Head of caudate nucleus (tissue), 42 donors: ENCODE data around the gene LAMB3.

ENCODE experiments used
- DNase-seq, 42 donors: peaks; one replicate each; pipeline versions ENCODE4 v3.0.0 to v3.0.0-alpha.2; 2020 to 2021; ENCODE audit warnings: mixed read lengths in 7 of 42
- intact Hi-C: fragments of 100-400 bp; cut with DNase I; formaldehyde crosslinking; loops from one replicate; pipeline ENCODE4 v1.15.0; 2022

LAMB3 gene

GRCh38 chr1:209622841-209623829 lies 29.1 kb downstream of the LAMB3 start:
- peak in 5 of 42 donors; percentile 24 to 70 (median 45) for DNase-seq
- intact Hi-C loops: no loop called here

- no peak for DNase-seq
- intact Hi-C loops: no loop called here
Observed at GRCh38 chr1:209621741-209622655, 30.2 kb downstream of the LAMB3 start.

DNA sequence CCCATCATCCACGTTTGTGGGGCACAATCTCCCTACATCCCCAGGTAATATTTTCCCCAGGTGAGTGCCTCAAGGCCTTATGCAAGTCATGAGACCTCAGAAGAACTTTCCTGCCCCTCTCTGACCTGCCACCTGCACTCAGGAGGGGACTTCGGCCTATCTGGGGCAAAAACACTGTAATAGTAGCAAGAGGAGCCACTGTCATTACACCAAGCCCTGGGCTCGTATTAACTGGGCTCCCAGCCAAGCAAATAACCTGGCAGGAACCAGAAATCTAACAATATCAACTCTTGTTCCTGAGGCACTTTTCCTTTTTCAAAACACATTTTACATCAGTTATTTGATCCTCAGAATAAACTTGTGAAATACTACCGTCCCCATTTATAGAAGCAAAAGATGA lies 30.9 kb downstream of the LAMB3 start:
- intact Hi-C loops: no loop called here
- DNase-seq: peak in 1 of 42 donors; percentile 17

GRCh38 chr1:209620487-209620884 lies 31.7 kb downstream of the LAMB3 start:
- intact Hi-C loops: no loop called here
- DNase-seq: peak in 1 of 42 donors; percentile 11

DNA sequence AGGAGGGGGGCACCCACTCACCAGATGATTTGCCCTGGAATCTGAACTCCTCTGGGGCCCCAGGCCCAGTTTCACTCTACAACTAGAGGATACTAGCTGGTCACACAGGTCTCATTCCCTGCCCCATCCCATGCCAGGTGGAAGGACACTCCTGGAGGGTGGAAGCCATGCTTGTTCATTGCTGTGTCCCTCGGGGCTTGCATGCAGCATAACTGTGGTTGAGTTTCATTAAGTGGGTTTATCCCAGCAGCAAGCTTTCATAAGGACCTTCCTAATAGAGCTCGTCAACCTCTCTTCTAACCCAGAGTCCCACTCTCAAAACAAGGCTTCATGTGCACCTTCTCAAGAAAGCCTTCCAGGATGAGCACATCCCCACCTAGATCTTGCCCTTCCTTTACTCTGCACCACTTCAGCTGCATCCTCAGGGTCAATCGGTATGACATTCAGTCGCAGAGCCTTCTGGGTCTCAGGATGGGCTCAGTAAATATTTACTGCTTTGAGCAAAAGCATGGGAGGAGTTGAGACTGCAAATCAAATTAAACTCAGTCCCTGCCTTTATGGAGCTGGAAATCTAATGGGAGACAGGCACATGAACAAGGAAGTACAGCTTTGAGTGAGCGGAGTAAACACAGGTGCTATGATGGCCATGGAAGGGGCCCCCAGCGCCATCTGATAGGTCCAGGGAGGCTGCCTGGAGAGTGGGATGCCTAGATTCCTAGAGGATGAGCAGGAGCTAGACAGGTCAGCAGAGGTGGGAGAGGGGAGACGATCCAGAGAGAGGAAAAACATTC lies 32.3 kb downstream of the LAMB3 start:
- DNase-seq: peak in 1 of 42 donors; percentile 25
- intact Hi-C loops: no loop called here

GRCh38 chr1:209618756-209619420 lies 33.3 kb downstream of the LAMB3 start:
- peak; percentile 68 to 98 (median 87) for DNase-seq

DNA sequence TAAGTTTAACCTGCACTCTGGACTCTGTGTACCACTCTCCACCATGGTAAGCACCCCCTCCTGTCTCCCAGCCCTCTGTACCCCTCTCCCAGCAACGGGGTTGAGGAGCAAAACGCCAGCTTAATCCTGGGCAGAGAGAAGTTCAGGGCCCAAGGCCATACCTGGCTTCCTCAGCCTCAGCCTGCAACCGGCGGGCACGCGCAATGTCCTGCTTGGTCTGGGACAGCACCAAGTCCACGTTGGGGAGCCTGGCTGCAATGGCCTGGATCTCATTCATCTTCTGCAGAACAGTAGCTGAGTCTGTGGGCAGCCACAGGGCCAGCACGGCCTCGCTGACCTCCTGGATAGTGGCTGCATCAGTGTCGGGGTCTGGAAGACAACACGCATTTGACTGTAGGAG lies 33.9 kb downstream of the LAMB3 start:
- intact Hi-C loops: no loop called here
- DNase-seq: no peak

More at GRCh38 chr1:209618756-209619420, 33.3 kb downstream of the LAMB3 start:
- intact Hi-C loops: no loop called here

DNA sequence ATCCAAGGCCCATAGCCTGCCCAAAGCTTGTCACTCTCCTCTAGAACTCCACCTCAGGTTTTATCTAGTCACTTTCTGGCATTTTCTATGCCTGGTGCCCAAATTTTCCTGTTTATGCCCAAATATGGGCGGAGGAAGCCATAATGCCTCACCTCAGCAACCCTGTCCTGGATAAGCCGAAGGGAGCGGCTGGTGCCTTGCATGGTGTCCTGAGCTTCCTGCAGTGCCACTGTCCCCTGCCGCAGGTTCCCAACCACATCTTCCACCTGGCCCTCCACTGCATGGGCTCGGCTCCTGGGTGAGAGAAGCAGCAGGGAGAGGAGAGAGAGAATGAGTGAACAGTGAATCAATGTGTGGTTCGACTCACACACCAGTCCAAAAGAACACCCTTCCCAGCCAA lies 34.5 kb downstream of the LAMB3 start:
- intact Hi-C loops: no loop called here
- peak in 1 of 42 donors; percentile 28 for DNase-seq

- peak in 1 of 42 donors; percentile 26 for DNase-seq
- intact Hi-C loops: no loop called here
Observed at GRCh38 chr1:209617047-209617673, 35.1 kb downstream of the LAMB3 start.

DNA sequence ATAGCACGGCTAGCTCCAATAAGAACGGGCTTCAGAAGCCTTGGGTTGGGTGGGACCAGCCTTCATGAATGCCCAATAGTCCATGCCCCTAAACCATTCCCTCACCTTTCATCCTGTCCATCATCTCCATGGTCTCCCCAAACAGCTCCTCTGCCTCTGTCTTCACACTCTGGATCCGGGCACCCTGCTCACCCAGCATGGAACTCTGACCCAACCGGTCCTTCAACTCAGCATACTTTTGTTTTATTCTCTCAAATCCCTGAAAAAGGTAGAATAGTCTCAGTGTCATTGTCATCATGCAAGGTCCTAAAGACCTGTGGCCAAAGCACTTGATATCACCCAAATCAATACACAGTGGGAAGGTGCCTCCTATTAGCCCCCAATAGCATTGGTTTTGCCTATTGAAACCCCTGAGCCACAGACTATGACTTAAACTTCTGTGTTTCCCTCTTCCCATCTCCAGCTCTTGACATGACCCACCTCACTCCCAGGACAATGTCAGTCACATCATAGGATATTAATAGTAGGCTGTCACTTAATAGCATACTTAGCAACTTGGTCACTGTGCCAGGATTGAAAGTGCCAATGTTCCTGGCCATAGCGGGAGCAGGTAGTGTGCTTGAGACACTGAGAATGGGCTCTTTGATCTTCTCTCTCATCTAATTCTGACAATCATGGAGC lies 35.7 kb downstream of the LAMB3 start:
- peak in 1 of 42 donors; percentile 10 for DNase-seq

GRCh38 chr1:209614906-209615305 lies 37.3 kb downstream of the LAMB3 start:
- DNase-seq: peak in 1 of 42 donors; percentile 17
- intact Hi-C loops: no loop called here

More for the DNA sequence above, 35.7 kb downstream of the LAMB3 start:
- intact Hi-C loops: no loop called here

GRCh38 chr1:209614151-209614420 lies 38.1 kb downstream of the LAMB3 start:
- intact Hi-C loops: no loop called here
- peak in 1 of 42 donors; percentile 2 for DNase-seq

DNA sequence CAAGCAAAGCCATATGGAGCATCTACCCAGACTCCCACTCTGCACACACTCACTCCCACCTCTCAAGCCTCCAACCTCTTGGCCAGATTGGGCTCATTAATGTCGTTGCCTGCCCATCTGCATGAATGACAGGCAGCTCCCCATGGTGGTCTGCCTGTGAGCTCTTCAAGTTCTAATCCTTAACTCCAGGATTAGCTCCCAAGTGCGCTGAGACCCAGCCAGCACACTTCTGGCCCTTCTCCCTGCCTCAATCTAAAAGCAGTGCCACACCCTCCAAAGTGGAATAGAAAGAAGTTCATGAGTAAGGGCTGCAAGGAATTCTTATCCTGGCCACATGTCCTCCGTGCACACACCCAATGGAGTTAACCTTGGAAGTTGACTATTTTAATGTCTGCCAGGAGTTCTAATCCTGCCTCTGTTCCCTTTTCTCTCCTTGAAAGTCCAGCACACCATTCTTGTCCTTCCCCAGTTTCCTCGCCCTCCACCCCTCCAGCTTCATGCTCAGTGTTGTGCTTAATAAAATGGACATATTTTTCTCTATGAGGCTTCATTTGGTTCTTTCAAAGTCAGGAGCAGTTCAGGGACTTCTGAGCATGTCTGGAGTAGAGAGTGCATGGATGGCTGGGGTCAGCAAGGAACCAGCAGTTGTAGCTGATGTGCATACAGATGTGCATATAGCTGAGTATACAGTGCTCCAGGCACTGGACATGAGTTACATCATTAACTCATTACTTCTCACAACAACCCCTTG lies 38.6 kb downstream of the LAMB3 start:
- intact Hi-C loops: no loop called here
- DNase-seq: peak in 1 of 42 donors; percentile 18

- peak in 1 of 42 donors; percentile 15 for DNase-seq
- intact Hi-C loops: no loop called here
Observed at GRCh38 chr1:209612646-209613399, 39.4 kb downstream of the LAMB3 start.

- intact Hi-C loops: no loop called here
- DNase-seq: no peak
Observed at GRCh38 chr1:209611771-209612570, 40.3 kb downstream of the LAMB3 start.
